ENCODE measurements around the gene SPG21.

Gene SPG21

GRCh38 chr15:64916365-64916764 lies 73.3 kb downstream of the SPG21 start:
- no peak for DNase-seq (ENCODE audit: low spot score)
- in situ Hi-C loops (cut with MboI; ENCODE audit: low sequenced_read_pairs, unreplicated experiment): no loop called here
- TF ChIP-seq, protein P1, sequence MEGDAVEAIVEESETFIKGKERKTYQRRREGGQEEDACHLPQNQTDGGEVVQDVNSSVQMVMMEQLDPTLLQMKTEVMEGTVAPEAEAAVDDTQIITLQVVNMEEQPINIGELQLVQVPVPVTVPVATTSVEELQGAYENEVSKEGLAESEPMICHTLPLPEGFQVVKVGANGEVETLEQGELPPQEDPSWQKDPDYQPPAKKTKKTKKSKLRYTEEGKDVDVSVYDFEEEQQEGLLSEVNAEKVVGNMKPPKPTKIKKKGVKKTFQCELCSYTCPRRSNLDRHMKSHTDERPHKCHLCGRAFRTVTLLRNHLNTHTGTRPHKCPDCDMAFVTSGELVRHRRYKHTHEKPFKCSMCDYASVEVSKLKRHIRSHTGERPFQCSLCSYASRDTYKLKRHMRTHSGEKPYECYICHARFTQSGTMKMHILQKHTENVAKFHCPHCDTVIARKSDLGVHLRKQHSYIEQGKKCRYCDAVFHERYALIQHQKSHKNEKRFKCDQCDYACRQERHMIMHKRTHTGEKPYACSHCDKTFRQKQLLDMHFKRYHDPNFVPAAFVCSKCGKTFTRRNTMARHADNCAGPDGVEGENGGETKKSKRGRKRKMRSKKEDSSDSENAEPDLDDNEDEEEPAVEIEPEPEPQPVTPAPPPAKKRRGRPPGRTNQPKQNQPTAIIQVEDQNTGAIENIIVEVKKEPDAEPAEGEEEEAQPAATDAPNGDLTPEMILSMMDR (IDR thresholded peaks at IDR 0.05; ENCODE audit: borderline replicate concordance, control extremely low read depth, extremely low read depth, insufficient read depth, missing control alignments): no peak

- in situ Hi-C loops (cut with MboI; ENCODE audit: low sequenced_read_pairs, unreplicated experiment): no loop called here
- DNase-seq (ENCODE audit: low spot score): no peak
- TF ChIP-seq, protein P1 (IDR thresholded peaks at IDR 0.05; ENCODE audit: borderline replicate concordance, control extremely low read depth, extremely low read depth, insufficient read depth, missing control alignments): no peak
Observed at GRCh38 chr15:64915518-64916227, 74.0 kb downstream of the SPG21 start.
